Liver (tissue), 9 donors: Measurements from ENCODE around the gene GNG14. TPM values are rescaled to one million over a fixed set of nuclear protein-coding genes. Genes with fewer than 3 reads are reported as not detected.
A peak's percentile ranks its signal among the peaks of the same experiment; 100 is the strongest.
"Not testable (repeated sequence)": the region's sequence is repeated elsewhere in the genome, so short reads cannot be mapped to it uniquely, and the experiment has no call there.

Source experiments
- DNase-seq: peaks from one replicate; pipeline ENCODE4 v3.0.0-alpha.2; 2017; ENCODE audit warnings: low spot score
- H3K27ac ChIP-seq, 2 donors: one replicate each; pipeline ENCODE4 v1.7.0; 2013; ENCODE audit warnings: inconsistent platforms in 2 of 2, low read length in 2 of 2, control low read depth in 1 of 2, low read depth in 1 of 2, mild to moderate bottlenecking in 1 of 2
- H3K27me3 ChIP-seq, 4 donors: one replicate each; pipeline versions ENCODE4 v1.6.1 to v1.7.0; 2013; ENCODE audit warnings: low read length in 3 of 4, inconsistent platforms in 1 of 4, mild to moderate bottlenecking in 1 of 4, moderate library complexity in 1 of 4; ENCODE audit not compliant: control insufficient read depth in 4 of 4, insufficient read depth in 4 of 4
- H3K36me3 ChIP-seq, 4 donors: one replicate each; pipeline versions ENCODE4 v1.6.1 to v1.7.0; 2013; ENCODE audit warnings: low read length in 3 of 4, mild to moderate bottlenecking in 3 of 4, low read depth in 1 of 4, moderate library complexity in 1 of 4; ENCODE audit not compliant: control insufficient read depth in 4 of 4, insufficient read depth in 3 of 4
- H3K4me1 ChIP-seq, 4 donors: one replicate each; pipeline versions ENCODE4 v1.6.1 to v1.7.0; 2013; ENCODE audit warnings: low read length in 3 of 4, mild to moderate bottlenecking in 3 of 4, moderate library complexity in 1 of 4; ENCODE audit not compliant: control insufficient read depth in 4 of 4, insufficient read depth in 4 of 4
- H3K4me3 ChIP-seq, 3 donors: one replicate each; pipeline versions ENCODE4 v1.6.1 to v1.7.0; 2013; ENCODE audit warnings: low read length in 3 of 3, control low read depth in 1 of 3, low read depth in 1 of 3, mild to moderate bottlenecking in 1 of 3
- H3K9ac ChIP-seq, 2 donors: one replicate each; pipeline ENCODE4 v1.7.0; 2013; ENCODE audit warnings: low read length in 2 of 2, mild to moderate bottlenecking in 2 of 2, moderate library complexity in 2 of 2, control low read depth in 1 of 2, low read depth in 1 of 2
- H3K9me3 ChIP-seq, 4 donors: one replicate each; pipeline versions ENCODE4 v1.6.1 to v1.7.0; 2013; ENCODE audit warnings: low read length in 3 of 4; ENCODE audit not compliant: control insufficient read depth in 4 of 4
- ATF3 ChIP-seq: IDR thresholded peaks from 2 replicates; pipeline ENCODE4 v1.6.1; 2016; ENCODE audit warnings: antibody characterized with exemption
- CTCF ChIP-seq: fragments of 150-350 bp; IDR thresholded peaks from 2 replicates; pipeline ENCODE4 v1.5.1; 2017; ENCODE audit warnings: improper control_type of control experiment, low read depth, low read length; ENCODE audit not compliant: missing input control
- EGR1 ChIP-seq, 2 donors: IDR thresholded peaks; 2 replicates each; pipeline ENCODE4 v1.6.1; 2016 to 2018; ENCODE audit warnings: antibody characterized with exemption in 2 of 2, low read depth in 2 of 2
- FOXA1 ChIP-seq: IDR thresholded peaks from 2 replicates; pipeline ENCODE4 v1.6.1; 2016; ENCODE audit warnings: antibody characterized with exemption
- FOXA2 ChIP-seq: IDR thresholded peaks from 2 replicates; pipeline ENCODE4 v1.6.1; 2016; ENCODE audit warnings: antibody characterized with exemption
- GABPA ChIP-seq, 2 donors: IDR thresholded peaks in 1 of 2; conservative IDR thresholded peaks in 1 of 2; 2 replicates each; pipeline ENCODE4 v1.6.1; 2016; ENCODE audit warnings: antibody characterized with exemption in 2 of 2, mild to moderate bottlenecking in 1 of 2, moderate library complexity in 1 of 2
- HNF4G ChIP-seq: IDR thresholded peaks from 2 replicates; pipeline ENCODE4 v1.6.1; 2016; ENCODE audit warnings: antibody characterized with exemption
- JUND ChIP-seq, 2 donors: IDR thresholded peaks; 2 replicates each; pipeline ENCODE4 v1.6.1; 2016; ENCODE audit warnings: antibody characterized with exemption in 2 of 2
- MAX ChIP-seq: IDR thresholded peaks from 2 replicates; pipeline ENCODE4 v1.6.1; 2016; ENCODE audit warnings: antibody characterized with exemption
- NR2F2 ChIP-seq: IDR thresholded peaks from 2 replicates; pipeline ENCODE4 v1.6.1; 2016; ENCODE audit warnings: antibody characterized with exemption
- RAD21 ChIP-seq, 2 donors: IDR thresholded peaks; 2 replicates each; pipeline ENCODE4 v1.6.1; 2016; ENCODE audit warnings: antibody characterized with exemption in 2 of 2, mild to moderate bottlenecking in 2 of 2
- REST ChIP-seq: IDR thresholded peaks from 2 replicates; pipeline ENCODE4 v1.6.1; 2016; ENCODE audit warnings: antibody characterized with exemption, mild to moderate bottlenecking
- RXRA ChIP-seq, 2 donors: IDR thresholded peaks; 2 replicates each; pipeline ENCODE4 v1.6.1; 2017 to 2018; ENCODE audit warnings: antibody characterized with exemption in 2 of 2, mild to moderate bottlenecking in 1 of 2
- SP1 ChIP-seq: IDR thresholded peaks from 2 replicates; pipeline ENCODE4 v1.6.1; 2018; ENCODE audit warnings: antibody characterized with exemption, mild to moderate bottlenecking
- TAF1 ChIP-seq: conservative IDR thresholded peaks from 2 replicates; pipeline ENCODE4 v1.6.1; 2016; ENCODE audit warnings: antibody characterized with exemption, mild to moderate bottlenecking
- YY1 ChIP-seq: IDR thresholded peaks from 2 replicates; pipeline ENCODE4 v1.6.1; 2016; ENCODE audit warnings: antibody characterized with exemption, mild to moderate bottlenecking
- ZBTB33 ChIP-seq: IDR thresholded peaks from 2 replicates; pipeline ENCODE4 v1.6.1; 2016; ENCODE audit warnings: antibody characterized with exemption
- WGBS: extraction: QIAGEN DNeasy Blood & Tissue Kit; methylation state at CpG from one replicate; pipeline ENCODE4 v1.1.7; 2013; 5-methylcytosine and 5-hydroxymethylcytosine counted together
- polyA plus RNA-seq, 2 donors: library from polyadenylated mRNA; stranded (reverse) in 1 of 2; unstranded in 1 of 2; fragments of 200-250 nt in 1 of 2; fragments of >200 nt in 1 of 2; fragmentation: Nextera tagmentation in 1 of 2; extraction: Ambion mirVana in 1 of 2; gene quantifications; one replicate each; pipeline versions ENCODE4 v1.2.1 to v1.2.3, GENCODE V29; 2013 to 2015
- total RNA-seq, 2 donors: library from RNA; depleted of rRNA; stranded (reverse); fragments of >200 nt; gene quantifications; one replicate each; pipeline ENCODE4 v1.2.3, GENCODE V29; 2014
- donor health status: healthy.
- donor health status: healthy.
- donor health status: healthy.
- donor health status: healthy.
- donor health status: healthy.

The GNG14 gene
- total and polyA plus RNA-seq, 4 donors, result not detected

- 6% methylated on average over 59 of the region's 59 CpGs for WGBS
- no peaks in the 10 kb centered on the region for H3K9me3 ChIP-seq
- no peaks in the 10 kb centered on the region for H3K27me3 ChIP-seq
- TF ChIP-seq GABPA (IDR thresholded peaks at IDR 0.05 in 1 of 2, conservative IDR thresholded peaks at IDR 0.05 in 1 of 2) (peak; percentile 98 to 100), SP1 (peak; percentile 12), YY1 (peak; percentile 72), EGR1 (IDR thresholded peaks at IDR 0.05; ENCODE audit: low read depth in 2 of 2) (no peak), FOXA2 (no peak), RXRA (IDR thresholded peaks at IDR 0.05) (no peak), REST (peak; percentile 38), RAD21 (IDR thresholded peaks at IDR 0.05) (no peak), MAX (no peak), TAF1 (no peak)
- peak; percentile 99 for DNase-seq
- peaks cover 5 to 22% (median 16%) of the 10 kb centered on the region in 4 donors for H3K4me1 ChIP-seq
- H3K36me3 ChIP-seq, result peaks cover 0 to 20% (median 8%) of the 10 kb centered on the region in 4 donors
- peak within 1 kb of the TSS; percentile 45 to 81 for H3K9ac ChIP-seq
- peak within 1 kb of the TSS; percentile 81 to 85 (median 81) for H3K4me3 ChIP-seq
- peak within 1 kb of the TSS; percentile 72 to 85 for H3K27ac ChIP-seq
Observed at GRCh38 chr19:12696366-12697335, 8.9 kb downstream of the GNG14 start, which contains the start of gene FBXW9. TSS of gene FBXW9 (minus strand) at chr19:12696631. CDS start at chr19:12696581, 50 bp downstream.

- H3K9ac ChIP-seq, H3K4me3 ChIP-seq, DNase-seq, H3K9me3 ChIP-seq, H3K27me3 ChIP-seq, H3K27ac ChIP-seq: not testable (repeated sequence)
- peaks cover 5 to 22% (median 16%) of the 10 kb centered on the region in 4 donors for H3K4me1 ChIP-seq
- H3K36me3 ChIP-seq, result peaks cover under 1 to 28% (median 8%) of the 10 kb centered on the region in 4 donors
- 97% methylated on average over 22 of the region's 22 CpGs for WGBS
Observed at GRCh38 chr19:12697425-12697824, 9.6 kb downstream of the GNG14 start.

GRCh38 chr19:12698138-12698537 lies 10.3 kb downstream of the GNG14 start:
- Histone ChIP-seq H3K4me1 (peaks cover 5 to 22% (median 16%) of the 10 kb centered on the region in 4 donors), H3K4me3 (no peak overlapping the region), H3K27ac (no peak overlapping the region), H3K9ac (no peak overlapping the region), H3K9me3 (no peaks in the 10 kb centered on the region), H3K36me3 (peaks cover 7 to 35% (median 11%) of the 10 kb centered on the region in 4 donors), H3K27me3 (no peaks in the 10 kb centered on the region)
- TF ChIP-seq SP1 (no peak), ZBTB33 (no peak), CTCF (no peak), MAX (no peak), HNF4G (no peak), ATF3 (no peak), FOXA2 (no peak), EGR1 (IDR thresholded peaks at IDR 0.05; ENCODE audit: low read depth in 2 of 2) (no peak), JUND (IDR thresholded peaks at IDR 0.05) (no peak), FOXA1 (no peak), NR2F2 (no peak)
- WGBS, result 83% methylated on average over 6 of the region's 6 CpGs
- DNase-seq, result no peak
